HG02885 (cell line): ENCODE measurements around the gene FETUB.

Source experiments
- ATAC-seq: cut with Tn5 transposase; IDR thresholded peaks from one replicate; pipeline ENCODE4 v1.9.1; 2021; ENCODE audit warnings: mild to moderate bottlenecking; ENCODE audit not compliant: unreplicated experiment, poor library complexity

Gene FETUB

GRCh38 chr3:186612721-186613636, 27.2 kb upstream of the FETUB start, which contains the start of gene AHSG:
AHSG (plus strand) TSS chr3:186613060; CDS start chr3:186613142, 82 bp downstream.
- ATAC-seq: no peak

GRCh38 chr3:186613637-186614265, 26.4 kb upstream of the FETUB start:
- ATAC-seq: no peak

GRCh38 chr3:186614266-186614596, 26.0 kb upstream of the FETUB start:
- no peak for ATAC-seq

- peak; percentile 75 for ATAC-seq
These were observed 25.4 kb upstream of the FETUB start for GRCh38 chr3:186614597-186615483.

- ATAC-seq: no peak
These were observed 23.9 kb upstream of the FETUB start for GRCh38 chr3:186616299-186616617.

GRCh38 chr3:186617036-186617946, 22.9 kb upstream of the FETUB start:
- ATAC-seq: peak; percentile 94

- ATAC-seq: no peak
These were observed 21.8 kb upstream of the FETUB start for GRCh38 chr3:186618318-186618938.

GRCh38 chr3:186619787-186620212, 20.4 kb upstream of the FETUB start:
- ATAC-seq: no peak

GRCh38 chr3:186620213-186621092, 19.7 kb upstream of the FETUB start:
- no peak for ATAC-seq

GRCh38 chr3:186621894-186622650, 18.1 kb upstream of the FETUB start:
- ATAC-seq: no peak

GRCh38 chr3:186622651-186623310, 17.4 kb upstream of the FETUB start:
- ATAC-seq: no peak

- ATAC-seq: no peak
These were observed 15.6 kb upstream of the FETUB start for GRCh38 chr3:186624598-186624997.

- no peak for ATAC-seq
These were observed 14.6 kb upstream of the FETUB start for GRCh38 chr3:186625600-186626042.

- no peak for ATAC-seq
These were observed 13.8 kb upstream of the FETUB start for GRCh38 chr3:186626254-186626847.

- ATAC-seq: no peak
These were observed 12.3 kb upstream of the FETUB start for GRCh38 chr3:186627852-186628414.

- no peak for ATAC-seq
These were observed 11.4 kb upstream of the FETUB start for GRCh38 chr3:186628756-186629155.
